Vagina (tissue), 2 donors: Measurements from ENCODE around the gene UGGT1. TPM values are rescaled to one million over a fixed set of nuclear protein-coding genes. Genes with fewer than 3 reads are reported as not detected.
"Not testable (repeated sequence)": the region's sequence is repeated elsewhere in the genome, so short reads cannot be mapped to it uniquely, and the experiment has no call there.

ENCODE experiments used
- DNase-seq, 2 donors: peaks; one replicate each; pipeline ENCODE4 v3.0.0-alpha.2; 2017; ENCODE audit errors: extremely low spot score in 2 of 2
- H3K27ac ChIP-seq: fragments of 200-600 bp; sonication (generic); one replicate; pipeline ENCODE4 v1.5.1; 2019
- H3K27me3 ChIP-seq: fragments of 200-600 bp; sonication (generic); one replicate; pipeline ENCODE4 v1.5.1; 2019
- H3K36me3 ChIP-seq, 2 donors: fragments of 200-600 bp; sonication (generic); one replicate each; pipeline ENCODE4 v1.5.1; 2017 to 2019
- H3K4me1 ChIP-seq: fragments of 200-600 bp; sonication (generic); one replicate; pipeline ENCODE4 v1.5.1; 2019
- H3K4me3 ChIP-seq, 2 donors: fragments of 200-600 bp; sonication (generic); 1 replicate in 1 of 2; 2 replicates in 1 of 2; pipeline ENCODE4 v1.5.1; 2016 to 2019
- H3K9me3 ChIP-seq: fragments of 200-600 bp; sonication (generic); one replicate; pipeline ENCODE4 v1.5.1; 2019
- CTCF ChIP-seq, 3 experiments: fragments of 450-650 bp in 2 of 3; fragments of 200-600 bp in 1 of 3; sonication (generic) in 1 of 3; IDR thresholded peaks; one replicate each; pipeline ENCODE4 v1.5.1; 2017 to 2019; ENCODE audit warnings: antibody characterized with exemption in 3 of 3, mild to moderate bottlenecking in 2 of 3, moderate library complexity in 2 of 3
- POLR2A ChIP-seq, 2 donors: fragments of 450-650 bp; IDR thresholded peaks; one replicate each; pipeline ENCODE4 v1.6.1; 2017; ENCODE audit warnings: antibody characterized with exemption in 2 of 2, mild to moderate bottlenecking in 2 of 2, moderate library complexity in 2 of 2
- POLR2AphosphoS5 ChIP-seq, 2 donors: sonication (generic); formaldehyde crosslinking; IDR thresholded peaks; one replicate each; pipeline ENCODE4 v1.9.0; 2017; ENCODE audit warnings: antibody characterized with exemption in 2 of 2, mild to moderate bottlenecking in 2 of 2, low read depth in 1 of 2; ENCODE audit not compliant: insufficient read depth in 1 of 2
- intact Hi-C: fragments of 100-400 bp; cut with DNase I; formaldehyde crosslinking; loops from one replicate; pipeline ENCODE4 v1.15.1; 2023
- total RNA-seq: library from RNA; depleted of rRNA; stranded (reverse); fragments of >200 nt; gene quantifications from one replicate; pipeline ENCODE4 v1.2.3, GENCODE V29; 2016

UGGT1 gene
- total RNA-seq, 1 donor from 2014 or later, result 40.5 TPM

GRCh38 chr2:128169497-128169896 is 78.5 kb downstream of the UGGT1 start:
- intact Hi-C loops, result no loop called here
- Histone ChIP-seq H3K4me1 (no peaks in the 10 kb centered on the region), H3K27ac (no peak overlapping the region), H3K9me3 (no peaks in the 10 kb centered on the region), H3K4me3 (no peak overlapping the region), H3K27me3 (no peaks in the 10 kb centered on the region), H3K36me3 (peaks cover 0 to 78% of the 10 kb centered on the region in 2 donors)
- no peak for DNase-seq
- TF ChIP-seq POLR2AphosphoS5 (IDR thresholded peaks at IDR 0.05; ENCODE audit: insufficient read depth in 1 of 2, low read depth in 1 of 2) (no peak), POLR2A (IDR thresholded peaks at IDR 0.05) (no peak), CTCF (IDR thresholded peaks at IDR 0.05) (no peak)

GRCh38 chr2:128169933-128170709 is 79.1 kb downstream of the UGGT1 start:
- H3K27ac ChIP-seq, result no peak overlapping the region
- no peaks in the 10 kb centered on the region for H3K9me3 ChIP-seq
- TF ChIP-seq POLR2A (IDR thresholded peaks at IDR 0.05) (no peak), CTCF (IDR thresholded peaks at IDR 0.05) (no peak), POLR2AphosphoS5 (IDR thresholded peaks at IDR 0.05; ENCODE audit: insufficient read depth in 1 of 2, low read depth in 1 of 2) (no peak)
- intact Hi-C loops, result loop anchor here (10.0 kb wide), 1 partner anchor 145 kb away; the partner anchor contains the start of gene HS6ST1
- peaks cover 0 to 78% of the 10 kb centered on the region in 2 donors for H3K36me3 ChIP-seq
- H3K27me3 ChIP-seq, result no peaks in the 10 kb centered on the region
- no peaks in the 10 kb centered on the region for H3K4me1 ChIP-seq
- H3K4me3 ChIP-seq, result no peak overlapping the region
- no peak for DNase-seq

GRCh38 chr2:128170776-128171175 is 79.8 kb downstream of the UGGT1 start:
- peaks cover 0 to 79% of the 10 kb centered on the region in 2 donors for H3K36me3 ChIP-seq

DNA sequence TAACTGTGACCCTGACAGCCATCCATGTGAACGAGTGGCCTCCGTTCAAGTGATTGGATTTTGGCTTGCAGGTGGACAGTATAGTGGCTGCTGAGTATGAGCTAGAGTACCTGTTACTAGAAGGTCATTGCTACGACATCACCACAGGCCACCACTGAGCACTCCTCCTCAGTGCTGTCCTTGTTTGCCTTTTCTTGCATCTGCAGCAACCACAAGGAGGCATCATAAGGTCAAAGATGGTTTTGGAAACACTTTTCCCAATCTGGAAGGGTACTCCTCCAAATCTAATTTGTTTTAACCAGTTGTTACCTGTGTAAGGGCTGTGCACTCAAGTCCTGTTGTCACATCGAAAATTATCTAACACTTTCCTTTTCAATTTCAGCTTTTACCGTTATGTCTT is 81.2 kb downstream of the UGGT1 start:
- Histone ChIP-seq H3K27ac (no peak overlapping the region), H3K4me1 (no peaks in the 10 kb centered on the region), H3K36me3 (peaks cover 0 to 78% of the 10 kb centered on the region in 2 donors), H3K9me3 (no peaks in the 10 kb centered on the region), H3K4me3 (no peak overlapping the region), H3K27me3 (no peaks in the 10 kb centered on the region)
- intact Hi-C loops, result loop anchor here (10.0 kb wide), 1 partner anchor 143 kb away; the partner anchor contains the start of gene HS6ST1
- no peak for DNase-seq
- no peak for TF ChIP-seq POLR2AphosphoS5 (IDR thresholded peaks at IDR 0.05; ENCODE audit: insufficient read depth in 1 of 2, low read depth in 1 of 2)
- TF ChIP-seq CTCF (IDR thresholded peaks at IDR 0.05), result no peak
- no peak for TF ChIP-seq POLR2A (IDR thresholded peaks at IDR 0.05)

More at GRCh38 chr2:128170776-128171175, 79.8 kb downstream of the UGGT1 start:
- no peak for DNase-seq
- Histone ChIP-seq H3K4me3 (no peak overlapping the region), H3K27ac (no peak overlapping the region), H3K4me1 (no peaks in the 10 kb centered on the region), H3K9me3 (no peaks in the 10 kb centered on the region), H3K27me3 (no peaks in the 10 kb centered on the region)
- intact Hi-C loops, result loop anchor here (10.0 kb wide), 1 partner anchor 144 kb away; the partner anchor contains the start of gene HS6ST1
- no peak for TF ChIP-seq CTCF (IDR thresholded peaks at IDR 0.05)
- no peak for TF ChIP-seq POLR2A (IDR thresholded peaks at IDR 0.05)
- TF ChIP-seq POLR2AphosphoS5 (IDR thresholded peaks at IDR 0.05; ENCODE audit: insufficient read depth in 1 of 2, low read depth in 1 of 2), result no peak

DNA sequence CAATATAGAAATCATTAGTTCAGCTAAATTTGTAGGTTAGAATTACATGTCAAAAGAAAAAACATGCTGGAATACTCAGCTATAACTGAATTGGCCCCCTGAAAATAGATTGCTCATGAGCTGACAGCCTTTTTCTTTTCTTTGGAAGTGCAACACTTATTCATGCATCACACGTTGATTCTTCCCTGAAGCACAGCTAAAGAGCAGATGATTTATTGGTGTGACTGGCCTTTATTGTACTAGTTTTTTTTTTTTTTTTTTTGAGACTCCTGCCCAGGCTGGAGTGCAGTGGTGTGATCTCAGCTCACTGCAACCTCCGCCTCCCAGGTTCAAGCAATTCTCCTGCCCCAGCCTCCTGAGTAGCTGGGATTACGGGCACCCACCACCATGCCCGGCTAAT is 83.1 kb downstream of the UGGT1 start:
- not testable (repeated sequence) for DNase-seq, H3K27ac ChIP-seq, H3K9me3 ChIP-seq, H3K27me3 ChIP-seq, H3K4me1 ChIP-seq, H3K4me3 ChIP-seq
- H3K36me3 ChIP-seq, result peaks cover 0 to 77% of the 10 kb centered on the region in 2 donors
- intact Hi-C loops, result loop anchor here (10.0 kb wide), 1 partner anchor 141 kb away; the partner anchor contains the start of gene HS6ST1
